SK-N-DZ (cell line): ENCODE data around the gene GOLGA8B.
"Not testable (repeated sequence)": the region's sequence is repeated elsewhere in the genome, so short reads cannot be mapped to it uniquely, and the experiment has no call there.

Experiments used
- DNase-seq: peaks from one replicate; pipeline ENCODE4 v3.0.0-alpha.2; 2015; ENCODE audit warnings: low spot score
- small RNA-seq, 2 experiments: library from RNA; depleted of rRNA; stranded (forward); fragments of <200 nt; gene quantifications; one replicate each; pipeline ENCODE3, GENCODE V24; 2014

Gene GOLGA8B

DNA sequence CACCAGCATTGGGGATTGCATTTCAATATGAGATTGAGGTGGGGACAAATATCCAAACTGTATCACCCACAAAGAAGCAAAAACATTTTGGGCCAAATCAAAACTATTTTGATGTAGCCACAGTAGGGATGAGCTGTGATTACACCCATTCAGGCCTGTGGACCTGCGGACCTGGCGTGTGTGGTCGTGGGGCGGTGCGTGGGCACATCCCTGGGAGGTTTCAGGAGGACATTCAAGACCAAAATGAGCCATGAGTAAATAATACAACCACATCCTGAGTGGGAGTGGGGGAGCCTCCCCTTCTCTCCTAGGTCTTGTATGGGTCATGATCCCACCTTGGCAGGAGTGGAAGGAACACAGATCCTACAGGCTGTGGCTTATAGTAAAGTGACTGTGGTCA, 23.7 kb downstream of the GOLGA8B start:
- not testable (repeated sequence) for DNase-seq

DNA sequence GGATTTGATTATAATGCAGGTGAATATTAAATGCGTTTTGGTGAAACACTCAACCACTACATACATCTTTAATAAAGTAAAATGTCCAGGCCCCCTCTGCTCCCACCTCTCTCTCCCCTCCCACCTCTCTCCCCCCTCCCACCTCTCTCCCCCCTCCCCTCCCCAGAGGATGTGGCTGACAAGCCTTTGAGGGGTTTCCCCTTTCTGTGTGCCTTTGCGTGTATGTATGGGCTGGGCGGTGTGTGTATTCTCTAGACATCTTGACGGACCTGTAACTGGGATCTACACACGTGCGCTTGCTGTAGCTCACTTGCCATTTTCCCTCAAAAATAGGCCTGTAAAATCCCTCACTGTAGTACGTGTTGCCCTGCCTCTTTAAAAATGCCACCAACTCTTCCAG, 28.3 kb downstream of the GOLGA8B start:
- DNase-seq = not testable (repeated sequence)

- not testable (repeated sequence) for DNase-seq
Measured at GRCh38 chr15:34554716-34555115, 28.7 kb downstream of the GOLGA8B start.

DNA sequence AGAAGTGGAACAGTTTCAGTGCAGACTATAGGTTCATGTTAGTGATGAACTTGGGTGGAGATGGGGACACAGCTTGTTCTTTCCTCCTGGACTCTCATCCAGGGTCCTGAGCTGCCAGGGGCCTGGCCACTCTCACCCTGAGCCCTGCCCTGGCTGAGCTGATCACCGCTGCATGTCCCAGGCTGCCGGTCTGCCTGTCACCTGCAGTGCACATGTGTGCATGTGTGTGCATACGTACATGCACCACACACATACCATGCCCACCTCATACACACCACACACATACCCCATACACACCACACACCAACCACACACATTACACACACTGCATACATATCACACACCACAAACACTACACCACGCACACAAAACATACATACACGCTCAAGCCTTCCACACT, 29.3 kb downstream of the GOLGA8B start:
- not testable (repeated sequence) for DNase-seq

GRCh38 chr15:34550129-34550528, 33.3 kb downstream of the GOLGA8B start:
- not testable (repeated sequence) for DNase-seq

GRCh38 chr15:34549381-34549809, 34.1 kb downstream of the GOLGA8B start:
- DNase-seq = not testable (repeated sequence)

DNA sequence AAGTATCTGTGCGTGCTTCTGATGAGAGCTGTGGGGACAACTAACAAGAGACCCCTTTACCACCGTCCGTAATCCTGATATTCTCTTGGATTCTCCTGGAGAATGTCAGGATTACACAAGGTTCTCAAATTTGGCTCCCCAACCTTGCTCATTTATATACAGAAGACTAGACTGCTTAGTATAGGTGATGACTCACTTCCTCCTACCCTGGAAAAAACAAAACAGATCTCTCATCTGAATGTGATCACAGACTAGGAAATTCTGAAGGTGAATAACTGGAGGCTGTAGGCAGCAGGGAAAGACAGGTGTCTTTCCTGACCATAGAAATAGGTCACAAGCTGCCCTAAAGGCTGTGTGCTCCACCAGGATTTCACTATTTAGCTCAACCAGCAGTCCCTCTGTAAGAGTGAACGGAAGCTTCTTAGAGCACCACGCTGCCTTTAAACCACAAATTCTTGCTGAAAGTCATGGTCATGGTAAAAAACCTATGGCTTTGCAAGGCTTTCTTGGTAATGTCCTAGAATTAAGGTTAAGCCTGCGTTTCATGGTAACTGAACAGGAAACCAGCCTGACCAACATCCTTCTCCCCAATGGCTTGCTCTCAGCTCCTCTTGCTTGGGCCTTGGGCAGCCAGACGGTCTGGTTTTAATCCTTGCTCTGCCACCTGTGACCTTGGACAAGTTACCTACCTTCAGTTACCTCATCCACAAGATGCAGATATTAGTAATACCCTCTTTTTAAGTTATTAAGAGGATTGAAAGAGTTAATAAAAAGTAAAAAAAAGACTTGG, 39.4 kb downstream of the GOLGA8B start:
- not testable (repeated sequence) for DNase-seq

GRCh38 chr15:34535857-34536256, 47.6 kb downstream of the GOLGA8B start:
- not testable (repeated sequence) for DNase-seq

Small RNA genes within 50 kb of the gene (small RNA-seq; reads per million reads assigned to genes)
- 0.10 to 0.31 reads per million in 2 experiments for gene RF00425
